Measurements from ENCODE around the gene FZD10.

The FZD10 gene

GRCh38 chr12:130161261-130162243, 712 bp upstream of the FZD10 start:
- Mint-ChIP-seq H3K36me3 (ENCODE audit: low read depth) (no peaks in the 10 kb centered on the region), H3K4me1 (peaks cover 22% of the 10 kb centered on the region), H3K27me3 (ENCODE audit: low read depth) (peaks cover 38% of the 10 kb centered on the region), H3K27ac (no peak overlapping the region), H3K9me3 (no peaks in the 10 kb centered on the region), H3K4me3 (peak overlapping the region; percentile 86 to 87 (median 87))
- no peak for TF ChIP-seq CTCF (IDR thresholded peaks at IDR 0.05; ENCODE audit: unreplicated experiment in 3 of 3)

GRCh38 chr12:130162745-130163460, 639 bp downstream of the FZD10 start:
- Mint-ChIP-seq H3K27ac (peak overlapping the region in 1 of 3 experiments; percentile 68), H3K36me3 (ENCODE audit: low read depth) (no peaks in the 10 kb centered on the region), H3K4me3 (peak overlapping the region; percentile 92 to 96 (median 94)), H3K27me3 (ENCODE audit: low read depth) (peaks cover 51% of the 10 kb centered on the region), H3K9me3 (no peaks in the 10 kb centered on the region), H3K4me1 (peaks cover 26% of the 10 kb centered on the region)
- no peak for TF ChIP-seq CTCF (IDR thresholded peaks at IDR 0.05; ENCODE audit: unreplicated experiment in 3 of 3)

GRCh38 chr12:130163461-130164215, 1.4 kb downstream of the FZD10 start:
- H3K4me1 Mint-ChIP-seq: peaks cover 22% of the 10 kb centered on the region
- no peaks in the 10 kb centered on the region for H3K36me3 Mint-ChIP-seq (ENCODE audit: low read depth)
- H3K27me3 Mint-ChIP-seq (ENCODE audit: low read depth): peaks cover 59% of the 10 kb centered on the region
- H3K9me3 Mint-ChIP-seq: no peaks in the 10 kb centered on the region
- H3K4me3 Mint-ChIP-seq: peak overlapping the region; percentile 85 to 96 (median 92)
- no peak for TF ChIP-seq CTCF (IDR thresholded peaks at IDR 0.05; ENCODE audit: unreplicated experiment in 3 of 3)
- H3K27ac Mint-ChIP-seq: peak overlapping the region in 1 of 3 experiments; percentile 28

- Mint-ChIP-seq H3K9me3 (no peaks in the 10 kb centered on the region), H3K4me3 (peak overlapping the region; percentile 85 to 96 (median 88)), H3K27me3 (ENCODE audit: low read depth) (peaks cover 64% of the 10 kb centered on the region), H3K27ac (no peak overlapping the region), H3K36me3 (ENCODE audit: low read depth) (no peaks in the 10 kb centered on the region), H3K4me1 (peaks cover 22% of the 10 kb centered on the region)
- TF ChIP-seq CTCF (IDR thresholded peaks at IDR 0.05; ENCODE audit: unreplicated experiment in 3 of 3): no peak
Measured at GRCh38 chr12:130164216-130164542, 1.9 kb downstream of the FZD10 start.

- no peaks in the 10 kb centered on the region for H3K36me3 Mint-ChIP-seq (ENCODE audit: low read depth)
- peak overlapping the region; percentile 42 to 51 (median 44) for H3K4me3 Mint-ChIP-seq
- TF ChIP-seq CTCF (IDR thresholded peaks at IDR 0.05; ENCODE audit: unreplicated experiment in 3 of 3): no peak
- H3K9me3 Mint-ChIP-seq: no peaks in the 10 kb centered on the region
- H3K4me1 Mint-ChIP-seq: peaks cover 22% of the 10 kb centered on the region
- peaks cover 72% of the 10 kb centered on the region for H3K27me3 Mint-ChIP-seq (ENCODE audit: low read depth)
- H3K27ac Mint-ChIP-seq: no peak overlapping the region
Measured at GRCh38 chr12:130164936-130165335, 2.7 kb downstream of the FZD10 start.

Data from nephron (organoid).